Globus pallidus (tissue), 1 donor: ENCODE measurements around the gene BTBD9.

Source experiments
- DNase-seq: peaks from one replicate; pipeline ENCODE4 v3.0.0-alpha.2; 2015; ENCODE audit warnings: low spot score

The BTBD9 gene

GRCh38 chr6:38481211-38481836 is 158.4 kb downstream of the BTBD9 start:
- no peak for DNase-seq

DNA sequence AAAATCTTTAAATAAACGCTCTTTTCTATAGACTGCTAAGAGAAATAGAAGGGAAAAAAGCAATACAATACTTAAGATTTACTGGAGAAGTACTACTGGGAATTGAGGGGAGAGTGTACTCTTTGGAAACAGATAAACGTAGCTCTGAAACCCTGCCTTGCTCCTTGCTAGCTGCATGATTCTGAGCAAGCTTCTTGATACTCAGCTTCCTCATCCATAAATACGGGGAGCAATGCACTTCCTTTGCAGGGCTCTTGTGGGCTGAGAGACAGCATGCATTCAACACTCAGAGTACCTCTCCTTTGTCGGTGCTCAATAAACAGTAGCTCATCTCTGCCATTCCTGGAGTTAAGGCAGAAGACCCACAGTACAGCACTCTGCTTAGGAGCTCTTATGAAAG is 159.7 kb downstream of the BTBD9 start:
- no peak for DNase-seq

DNA sequence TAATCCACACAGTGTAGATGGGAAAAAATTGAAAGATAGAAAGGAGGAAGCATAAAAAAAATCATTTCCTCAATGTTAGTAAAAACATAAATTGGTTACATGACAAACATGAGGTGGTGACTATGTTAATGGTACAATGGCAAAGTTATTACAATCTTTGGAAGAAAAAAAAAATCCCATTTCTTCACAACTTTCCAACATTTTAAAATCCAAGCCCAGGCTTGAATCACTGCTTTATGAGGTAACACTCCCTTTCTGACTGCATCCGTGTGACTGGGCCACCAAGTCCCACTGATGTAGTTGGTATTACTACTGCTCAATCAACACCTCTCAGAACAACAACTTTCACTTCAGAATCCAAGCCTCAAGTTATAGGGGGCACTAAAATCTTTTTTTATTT is 160.4 kb downstream of the BTBD9 start:
- no peak for DNase-seq

- no peak for DNase-seq
These were observed 162.0 kb downstream of the BTBD9 start for GRCh38 chr6:38477680-38478260.

DNA sequence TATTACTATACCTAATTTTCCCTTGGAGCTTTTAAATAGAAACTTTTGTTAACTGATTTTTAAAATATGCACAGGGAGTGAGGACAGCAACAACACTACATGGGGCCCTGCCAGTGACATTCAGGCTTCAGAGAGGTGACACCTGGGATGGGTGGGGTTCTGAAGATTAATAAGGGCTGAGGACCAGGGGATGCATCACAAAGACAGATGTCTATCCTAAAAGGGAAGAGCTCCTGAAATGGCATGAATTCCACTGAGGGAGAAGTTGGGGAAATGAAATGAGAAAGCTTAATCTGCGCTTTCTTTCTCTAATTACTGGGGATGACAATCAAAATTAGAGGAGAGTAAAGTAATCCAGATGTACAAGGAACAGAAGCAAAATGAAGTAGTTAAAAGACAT is 162.8 kb downstream of the BTBD9 start:
- DNase-seq: no peak

DNA sequence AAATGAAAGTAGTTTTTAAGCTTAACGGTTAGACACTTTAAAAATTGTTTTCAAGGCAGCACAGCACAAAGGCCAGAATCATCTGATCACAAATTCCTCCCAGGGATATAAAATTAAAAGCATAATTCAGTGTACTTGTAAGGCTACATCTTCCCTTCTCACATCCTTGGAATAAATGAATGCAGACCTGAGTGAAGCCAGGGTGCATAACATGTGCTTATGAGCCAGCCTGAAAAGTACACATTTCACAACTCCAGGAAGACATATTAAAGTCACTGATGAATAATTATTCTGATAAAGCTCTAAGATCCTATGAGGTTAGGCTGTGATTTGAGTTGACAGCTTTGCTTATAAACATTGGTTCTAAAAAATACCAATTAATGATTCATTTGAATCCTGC is 163.6 kb downstream of the BTBD9 start:
- DNase-seq: no peak

DNA sequence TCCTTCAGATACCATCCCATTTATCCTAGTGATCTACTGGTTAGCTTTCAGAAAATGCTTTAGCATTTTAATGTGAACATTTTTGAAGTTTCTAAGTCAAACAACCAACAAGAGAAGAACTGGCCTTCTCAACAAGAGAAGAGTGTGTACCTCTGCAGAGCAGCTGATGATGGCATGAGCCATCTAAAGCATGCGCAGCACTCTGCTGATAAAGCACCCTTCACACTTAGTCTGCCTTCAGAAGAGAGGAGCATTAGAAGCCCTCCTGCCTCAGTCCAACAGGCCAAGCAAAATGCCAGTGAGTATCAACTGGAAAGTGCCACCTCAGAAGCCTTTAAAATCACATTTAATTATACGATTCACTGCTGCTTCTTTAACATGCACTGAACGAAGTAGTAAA is 169.2 kb downstream of the BTBD9 start:
- no peak for DNase-seq

DNA sequence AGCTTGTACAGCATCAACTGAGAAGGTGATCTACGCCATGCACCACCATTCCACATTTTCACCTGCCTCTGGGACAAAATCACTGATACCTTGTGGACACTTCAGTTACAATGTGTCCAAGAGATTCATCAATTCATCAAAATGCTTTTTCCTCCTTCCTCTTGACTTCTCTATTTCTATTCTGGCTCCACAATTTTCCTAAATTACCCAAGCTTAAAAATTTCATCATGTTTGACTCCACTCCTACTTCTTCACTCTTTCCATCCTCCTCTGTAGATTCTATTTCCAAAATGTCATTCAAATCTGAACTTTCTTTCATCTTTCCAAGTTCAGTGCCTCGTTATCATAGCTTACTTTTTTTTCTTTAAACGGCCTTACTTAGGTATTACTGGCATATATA is 172.2 kb downstream of the BTBD9 start:
- no peak for DNase-seq

DNA sequence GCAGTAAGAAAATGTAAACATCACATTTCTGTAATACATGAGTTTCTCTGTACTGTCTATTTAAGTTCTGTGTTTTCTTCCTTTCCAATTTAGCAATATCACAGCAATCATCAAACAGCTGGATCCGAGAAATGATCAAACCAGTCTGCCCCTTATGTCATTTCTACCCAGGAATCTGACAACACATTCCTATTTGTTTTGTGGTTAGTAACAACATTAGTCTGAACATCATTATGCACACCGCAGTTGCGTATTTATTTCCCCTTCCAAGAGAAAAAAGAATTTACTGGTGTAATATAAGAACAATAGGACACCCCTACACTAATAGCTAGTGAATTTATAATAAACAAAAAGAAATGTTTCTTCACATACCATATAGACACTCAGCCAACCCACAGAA is 179.5 kb downstream of the BTBD9 start:
- DNase-seq: no peak

DNA sequence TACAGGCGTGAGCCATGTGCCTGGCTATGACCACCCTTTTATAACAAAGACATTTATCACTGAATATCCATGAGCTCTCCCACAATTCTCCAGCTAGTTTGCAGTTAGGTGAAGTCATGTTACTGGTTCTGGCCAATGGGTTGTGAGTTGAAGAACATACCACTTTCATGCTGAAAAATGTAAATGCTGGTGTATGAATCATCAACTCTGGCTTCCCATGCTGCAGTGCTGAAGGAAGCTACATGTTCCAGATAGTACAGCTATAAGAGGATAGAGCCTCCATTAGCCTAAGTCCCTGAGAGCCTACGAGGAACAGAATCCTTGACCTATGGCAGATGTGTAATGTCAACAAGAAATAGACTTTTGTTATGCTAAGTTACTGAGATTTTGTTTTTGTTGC is 180.4 kb downstream of the BTBD9 start:
- no peak for DNase-seq

- DNase-seq: no peak
These were observed 185.9 kb downstream of the BTBD9 start for GRCh38 chr6:38453861-38454260.

DNA sequence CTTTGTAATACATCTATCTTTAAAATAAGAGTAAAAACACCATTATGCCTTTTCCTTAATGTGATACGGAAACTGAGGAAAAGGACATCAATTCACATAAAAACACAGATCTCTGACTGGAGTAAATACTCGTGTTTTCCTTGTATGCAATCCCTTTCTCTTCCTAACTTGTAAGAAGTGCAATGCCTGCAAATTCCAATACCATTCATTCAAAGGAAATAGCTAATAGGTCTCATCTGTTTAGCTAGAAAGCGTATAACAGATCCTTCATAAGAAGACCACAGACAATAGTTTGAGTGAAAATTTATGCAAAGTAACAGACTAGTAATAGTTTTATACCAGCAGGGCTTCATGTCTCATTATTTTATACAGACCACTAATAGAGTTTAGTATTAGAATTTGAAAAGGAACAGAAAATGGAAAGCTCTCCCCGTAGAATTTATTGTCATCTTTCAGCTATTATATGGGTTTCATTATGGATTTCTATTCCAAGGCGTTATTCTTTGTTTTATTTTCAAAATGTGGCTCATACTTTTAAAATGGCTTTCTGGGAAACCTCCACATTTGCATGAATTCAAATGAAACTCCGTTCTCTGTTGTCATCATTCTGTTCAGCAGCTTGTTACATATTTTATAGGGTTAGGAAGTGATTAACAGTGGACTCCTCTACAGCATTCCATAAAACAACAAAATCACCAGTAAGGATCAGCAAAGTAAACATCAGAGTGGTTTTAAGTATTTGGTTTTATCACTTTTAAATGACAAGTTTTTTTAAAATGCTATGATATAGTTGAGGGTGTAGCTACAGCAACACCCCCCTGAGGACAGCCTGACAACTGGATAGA is 186.7 kb downstream of the BTBD9 start:
- no peak for DNase-seq

- no peak for DNase-seq
These were observed 189.0 kb downstream of the BTBD9 start for GRCh38 chr6:38450717-38451116.

DNA sequence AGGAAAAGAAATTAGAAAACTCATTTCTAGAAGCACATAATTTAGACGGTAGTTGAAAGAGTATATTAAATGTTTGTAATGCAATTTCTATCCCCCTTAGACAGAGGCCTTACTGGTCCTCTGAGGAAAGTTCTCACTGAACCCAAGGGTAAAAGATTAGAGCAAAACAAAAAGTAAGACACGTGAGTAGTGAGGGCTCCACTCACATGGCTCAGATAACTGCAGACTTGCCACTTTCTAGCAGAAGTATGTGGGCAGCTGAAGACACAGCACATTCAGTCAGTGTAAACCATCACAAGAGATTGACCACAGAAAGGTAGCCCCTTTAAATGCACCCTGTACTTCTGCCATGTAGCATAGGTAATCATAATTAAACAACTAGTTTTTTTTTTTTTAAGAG is 193.8 kb downstream of the BTBD9 start:
- DNase-seq: no peak

DNA sequence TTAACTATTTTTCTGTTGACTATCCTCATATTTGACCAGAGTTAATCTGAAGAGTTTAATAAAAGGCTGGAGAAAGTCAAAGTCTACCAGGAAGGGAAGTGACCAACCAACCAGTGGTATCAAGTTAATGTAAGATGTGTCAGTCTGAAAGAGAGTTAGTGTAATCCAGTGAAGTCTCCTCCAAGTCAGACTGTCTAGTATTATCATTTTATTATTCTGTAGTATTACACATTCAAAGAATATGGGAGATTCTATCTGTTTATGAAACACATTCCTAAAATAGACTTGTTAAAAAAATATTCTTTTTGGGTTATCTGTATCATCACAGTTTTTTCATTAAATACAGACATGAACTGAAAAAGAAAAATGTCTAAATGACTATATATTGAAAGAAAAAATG is 194.4 kb downstream of the BTBD9 start:
- no peak for DNase-seq

GRCh38 chr6:38443352-38444144 is 196.2 kb downstream of the BTBD9 start:
- DNase-seq: peak; percentile 37

DNA sequence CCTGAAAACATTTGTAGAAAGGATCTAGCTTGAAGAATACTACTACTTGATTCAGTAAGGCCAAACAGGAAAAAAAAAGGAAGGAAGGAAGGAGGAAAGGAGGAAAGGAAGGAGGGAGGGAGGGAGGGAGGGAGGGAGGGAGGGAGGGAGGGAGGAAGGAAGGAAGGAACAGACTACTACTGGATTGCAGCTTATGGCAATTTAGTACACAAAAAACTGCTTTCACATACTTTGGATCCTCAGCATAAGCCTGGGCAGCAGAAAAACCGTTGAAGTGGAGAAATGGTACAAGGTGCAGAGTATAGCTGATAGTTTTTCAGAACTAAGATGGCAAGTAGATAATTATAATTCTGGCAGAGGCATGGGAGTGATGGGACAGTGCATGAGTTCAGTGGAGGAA is 201.6 kb downstream of the BTBD9 start:
- DNase-seq: no peak

DNA sequence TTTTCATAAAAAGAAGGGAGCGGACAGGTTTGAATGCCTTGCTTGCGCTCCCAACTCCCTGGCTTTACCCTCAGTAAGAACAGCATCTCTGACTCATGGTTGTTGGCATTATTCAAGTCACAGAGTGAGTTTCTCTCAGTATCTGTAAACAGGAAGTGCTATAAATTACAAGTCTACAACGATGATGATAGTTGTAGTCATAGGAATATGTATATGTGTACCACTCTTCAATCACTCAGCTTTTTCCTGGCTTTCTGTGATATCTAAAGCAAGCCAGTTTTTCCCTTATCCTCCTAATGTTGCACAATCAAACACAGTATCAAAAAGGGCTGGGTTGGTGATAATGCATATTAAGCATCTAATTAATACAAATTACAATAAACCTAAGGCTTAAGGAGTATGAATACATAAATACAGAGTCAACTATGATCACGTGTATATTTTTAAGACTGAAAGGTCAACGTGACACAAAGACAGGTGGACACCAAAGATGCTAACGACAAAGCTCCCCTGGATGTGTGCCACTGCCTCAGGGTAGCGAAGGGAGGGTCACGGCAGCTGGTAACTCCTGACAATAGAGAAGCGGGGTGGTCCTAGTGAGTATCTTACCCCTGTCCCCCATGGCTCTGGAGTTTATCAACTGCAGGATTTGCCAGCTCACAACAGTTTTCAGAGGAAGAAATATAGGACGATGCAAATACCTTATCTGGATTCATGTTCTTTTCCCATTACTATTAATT is 202.8 kb downstream of the BTBD9 start:
- DNase-seq: no peak

GRCh38 chr6:38435330-38435729 is 204.4 kb downstream of the BTBD9 start:
- DNase-seq: no peak

- no peak for DNase-seq
These were observed 205.7 kb downstream of the BTBD9 start for GRCh38 chr6:38434051-38434450.

DNA sequence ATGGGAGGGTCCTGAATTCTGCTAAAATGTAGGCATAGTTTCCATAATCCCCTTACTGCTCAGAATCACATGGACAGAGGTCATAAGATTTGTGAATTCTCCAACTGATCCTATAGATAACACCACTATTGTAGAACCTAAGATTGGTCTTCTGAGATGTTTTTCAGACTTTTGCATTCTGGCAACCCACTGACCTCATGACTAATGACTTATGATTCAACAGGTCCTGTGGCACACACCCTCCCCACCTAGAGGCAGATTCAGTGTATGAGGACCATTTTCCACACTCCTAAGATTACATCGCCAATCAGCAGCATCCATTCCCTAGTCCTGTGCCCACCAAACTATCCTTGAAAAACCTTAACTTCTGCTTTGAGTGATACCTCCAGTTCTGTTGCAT is 207.2 kb downstream of the BTBD9 start:
- no peak for DNase-seq

DNA sequence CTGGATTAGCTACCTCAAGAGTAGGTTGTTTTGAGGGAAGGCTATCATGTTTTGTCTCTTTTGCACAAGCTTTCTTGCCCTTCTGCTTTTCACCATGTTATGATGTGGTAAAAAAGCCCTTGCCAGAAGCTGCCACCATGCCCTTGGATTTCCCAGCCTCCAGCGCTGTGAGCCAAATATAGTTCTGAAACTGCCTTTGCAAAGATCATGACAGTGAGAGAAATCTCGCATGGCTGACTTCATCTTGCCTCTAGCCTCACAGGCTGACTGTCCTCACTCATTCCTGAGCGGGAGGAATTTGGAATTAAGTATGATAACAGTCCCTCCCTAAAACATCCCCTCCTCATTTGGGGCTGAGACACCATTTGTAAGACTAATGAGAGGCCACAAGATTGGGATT is 207.7 kb downstream of the BTBD9 start:
- no peak for DNase-seq
